Left ventricle myocardium superior (tissue), 1 donor: ENCODE data around the gene MADD. TPM values are rescaled to one million over a fixed set of nuclear protein-coding genes. Genes with fewer than 3 reads are reported as not detected.

ENCODE experiments used
- ATAC-seq: fragments of 200-7000 bp; cut with Tn5 transposase; one replicate; pipeline ENCODE4 v1.9.1; 2020; ENCODE audit warnings: mild to moderate bottlenecking, moderate library complexity
- DNase-seq: peaks from one replicate; pipeline ENCODE4 v3.0.0-alpha.2; 2020
- intact Hi-C: fragments of 100-400 bp; cut with micrococcal nuclease; formaldehyde crosslinking; loops from one replicate; pipeline ENCODE4 v1.11.0; 2022
- total RNA-seq: library from RNA; stranded (reverse); fragmentation: NEBNext Ultra II Directional; extraction: Animal tissue kit (Norgen Biotek cat#: 25700); gene quantifications from one replicate; pipeline ENCODE4 v1.2.1, GENCODE V29; 2021
- donor health status: DM: no; HTN: yes; CAD: no; lungs with severe emphysema.

MADD gene
- total RNA-seq, 1 donor from 2014 or later, result 46.4 TPM

- ATAC-seq (no peak), DNase-seq (no peak)
- intact Hi-C loops, result loop anchor here (10.0 kb wide), 1 partner anchor 85 kb away; no protein-coding TSS in a partner anchor
Observed at GRCh38 chr11:47369676-47370075, 99.7 kb downstream of the MADD start.

DNA sequence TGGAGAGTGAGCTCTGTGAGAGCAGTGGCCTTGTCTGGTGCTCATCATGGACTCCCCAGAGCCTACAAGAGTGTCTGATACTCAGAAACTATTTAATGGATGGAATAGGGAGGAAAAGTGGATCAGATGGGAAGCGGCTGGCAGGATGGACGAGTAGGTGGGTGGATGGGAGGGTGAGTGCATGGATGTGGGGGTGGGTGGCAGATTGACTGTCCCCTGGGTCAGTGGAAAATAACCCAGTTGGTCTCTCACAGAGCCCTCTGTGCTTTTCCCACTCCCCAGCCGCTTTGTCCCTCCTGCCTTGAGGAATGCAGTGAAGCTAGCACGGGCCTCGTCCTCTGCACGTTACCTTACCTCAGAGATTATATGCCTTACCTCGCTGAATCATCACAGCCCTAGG is 102.5 kb downstream of the MADD start:
- no peak for DNase-seq
- intact Hi-C loops, result loop anchor here (10.0 kb wide), 1 partner anchor 82 kb away; no protein-coding TSS in a partner anchor

GRCh38 chr11:47373876-47374719 is 104.2 kb downstream of the MADD start:
- ATAC-seq (peak; percentile 82), DNase-seq (peak; percentile 94)
- intact Hi-C loops, result loop anchor here (10.0 kb wide), 1 partner anchor 81 kb away; no protein-coding TSS in a partner anchor

More for the DNA sequence above, 102.5 kb downstream of the MADD start:
- ATAC-seq, result no peak

GRCh38 chr11:47374720-47375019 is 104.7 kb downstream of the MADD start:
- intact Hi-C loops, result loop anchor here (10.0 kb wide), 1 partner anchor 80 kb away; no protein-coding TSS in a partner anchor
- no peak for DNase-seq

DNA sequence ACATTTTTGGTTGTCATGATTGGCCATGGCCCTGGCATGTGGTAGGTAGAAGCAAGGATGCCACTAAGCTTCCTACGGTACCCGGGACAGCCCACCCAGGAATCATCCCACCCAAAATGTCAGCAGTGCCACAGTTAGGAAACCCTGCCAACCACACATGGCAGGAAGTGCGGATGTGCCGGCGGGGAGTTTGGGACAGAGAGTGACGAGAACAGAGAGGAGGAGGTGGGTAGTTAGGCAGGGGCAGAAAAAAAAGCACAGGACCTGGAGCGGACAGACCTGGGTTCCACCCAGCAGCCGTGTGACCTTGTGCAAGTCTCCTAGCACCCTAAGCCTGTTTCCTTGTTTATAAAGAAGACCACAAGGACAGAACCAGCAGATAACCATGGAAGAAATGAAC is 105.1 kb downstream of the MADD start:
- ATAC-seq, result no peak
- intact Hi-C loops, result loop anchor here (10.0 kb wide), 1 partner anchor 80 kb away; no protein-coding TSS in a partner anchor
- DNase-seq, result no peak

More at GRCh38 chr11:47374720-47375019, 104.7 kb downstream of the MADD start:
- no peak for ATAC-seq

DNA sequence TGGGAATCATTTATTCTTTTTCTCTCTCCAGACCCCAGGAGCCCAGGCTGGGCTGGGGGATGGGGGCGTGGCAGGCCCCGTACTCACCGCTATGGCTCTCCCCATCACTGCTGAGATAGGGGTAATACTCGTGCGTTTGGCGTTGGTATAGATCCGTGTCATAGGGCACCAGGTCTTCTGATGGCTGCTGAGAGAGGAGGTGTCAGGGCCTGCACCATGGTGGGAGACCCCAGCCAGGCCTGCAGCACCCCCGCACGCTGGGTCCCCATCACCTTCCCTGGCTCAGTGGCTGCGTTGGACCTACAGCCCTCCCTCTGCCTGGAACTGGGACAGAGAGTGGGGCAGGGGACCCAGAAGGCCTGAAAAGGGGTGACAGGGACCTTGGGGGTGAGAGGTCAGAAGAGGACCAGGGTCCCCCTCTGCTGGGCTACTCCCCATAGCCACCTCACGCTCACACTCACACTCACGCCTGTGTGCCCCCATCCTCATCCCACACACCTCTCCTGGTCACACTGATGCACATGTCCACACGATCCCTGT is 105.7 kb downstream of the MADD start:
- intact Hi-C loops, result loop anchor here (10.0 kb wide), 1 partner anchor 79 kb away; no protein-coding TSS in a partner anchor

GRCh38 chr11:47376107-47376524 is 106.2 kb downstream of the MADD start:
- intact Hi-C loops, result loop anchor here (10.0 kb wide), 1 partner anchor 79 kb away; no protein-coding TSS in a partner anchor
- DNase-seq (no peak), ATAC-seq (no peak)

More for the DNA sequence above, 105.7 kb downstream of the MADD start:
- DNase-seq, result no peak
- no peak for ATAC-seq

DNA sequence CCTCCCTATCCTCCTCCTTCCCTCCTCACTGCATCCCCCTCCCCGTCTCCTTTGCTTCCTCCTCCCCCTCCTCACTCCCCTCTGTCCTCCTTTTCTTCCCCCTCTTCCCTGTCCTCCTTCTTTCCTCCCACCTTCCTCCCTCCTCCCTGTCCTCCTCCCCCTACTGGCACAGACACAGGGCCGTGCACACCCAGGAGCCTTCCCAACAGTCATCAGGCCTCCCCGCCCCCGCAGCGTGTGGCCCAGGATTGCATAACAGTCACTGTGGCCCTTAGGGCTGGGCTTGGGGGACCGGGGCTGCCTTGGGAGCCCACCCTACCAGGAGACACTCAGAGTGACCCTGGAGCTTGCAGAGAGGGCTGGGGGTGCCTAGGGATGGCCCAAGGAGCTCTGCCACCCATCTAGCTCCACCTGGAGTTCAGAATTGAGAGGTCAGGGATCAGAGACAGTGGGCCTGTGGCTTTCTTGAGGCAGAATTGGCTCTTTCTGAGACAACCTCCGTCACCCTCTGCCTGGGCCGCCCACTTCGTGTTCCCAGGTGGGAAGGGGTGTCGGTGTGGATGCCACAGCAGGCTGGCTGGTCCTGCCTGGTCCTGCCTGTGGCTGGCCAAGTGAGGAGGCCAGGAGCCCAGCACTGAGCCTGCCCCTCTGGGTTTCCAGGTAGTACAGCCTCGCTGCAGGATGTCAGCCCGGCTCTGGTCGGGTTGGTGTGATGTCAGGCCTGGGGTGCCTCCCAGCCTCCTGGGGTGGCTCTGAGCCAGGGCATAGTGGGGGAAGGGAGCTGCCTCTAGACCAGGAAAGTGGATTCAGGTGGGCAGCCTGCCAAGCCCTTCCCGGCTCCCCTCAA is 106.8 kb downstream of the MADD start:
- DNase-seq (peak; percentile 72), ATAC-seq (peak; percentile 45)
- intact Hi-C loops, result loop anchor here (10.0 kb wide), 1 partner anchor 78 kb away; no protein-coding TSS in a partner anchor

DNA sequence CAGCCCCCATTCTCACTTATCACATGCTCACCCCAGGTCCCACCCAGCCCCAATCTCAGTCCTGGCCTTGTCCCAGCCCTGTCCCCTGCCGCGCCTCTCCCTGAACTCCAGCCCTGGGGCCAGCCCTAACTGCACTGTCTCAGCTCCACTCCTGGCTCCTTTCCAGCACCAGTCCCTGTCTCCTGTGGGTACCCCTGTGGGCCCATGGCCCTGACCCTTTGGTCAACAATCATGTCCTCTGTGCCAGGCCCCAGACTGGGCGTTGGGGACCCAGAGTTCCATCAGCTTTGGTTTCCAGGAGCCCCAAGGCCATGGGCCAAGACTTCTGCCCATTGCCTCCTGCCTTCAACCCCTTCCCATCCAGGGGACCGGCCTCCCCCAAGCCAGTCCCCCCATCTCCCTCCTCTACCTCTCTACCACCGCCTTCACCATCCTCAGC is 107.7 kb downstream of the MADD start:
- intact Hi-C loops, result loop anchor here (10.0 kb wide), 1 partner anchor 77 kb away; no protein-coding TSS in a partner anchor
- DNase-seq (no peak), ATAC-seq (peak; percentile 31)

- peak; percentile 50 for ATAC-seq
- peak; percentile 69 for DNase-seq
- intact Hi-C loops, result loop anchor here (10.0 kb wide), 1 partner anchor 77 kb away; no protein-coding TSS in a partner anchor
Observed at GRCh38 chr11:47378010-47378835, 108.3 kb downstream of the MADD start, which contains the start of gene SPI1. Gene SPI1, minus strand, starts transcription at chr11:47378547. Its CDS starts 194 bp downstream, at chr11:47378353.

GRCh38 chr11:47378836-47379170 is 108.9 kb downstream of the MADD start:
- DNase-seq, result no peak
- no peak for ATAC-seq
- intact Hi-C loops, result loop anchor here (10.0 kb wide), 1 partner anchor 76 kb away; no protein-coding TSS in a partner anchor

GRCh38 chr11:47379317-47379716 is 109.4 kb downstream of the MADD start:
- DNase-seq (no peak), ATAC-seq (no peak)

More at GRCh38 chr11:47379317-47379716, 109.4 kb downstream of the MADD start:
- intact Hi-C loops, result loop anchor here (10.0 kb wide), 1 partner anchor 75 kb away; no protein-coding TSS in a partner anchor

Other genes starting within 250 kb of the MADD start
- gene ARFGAP2, start 93.3 kb upstream of the MADD start, total RNA-seq, result 48.0 TPM
- gene PACSIN3, start 83.7 kb upstream of the MADD start, total RNA-seq, result 150 TPM
- 9.5 TPM for gene DDB2, start 55.2 kb upstream of the MADD start, total RNA-seq
- 20.3 TPM for gene ACP2, start 21.3 kb upstream of the MADD start, total RNA-seq
- 15.6 TPM for gene NR1H3, start 12.1 kb upstream of the MADD start, total RNA-seq
- 2,596 TPM for gene MYBPC3, start 82.6 kb downstream of the MADD start, total RNA-seq
- gene SPI1, start 108.4 kb downstream of the MADD start, total RNA-seq, result 11.2 TPM
- 39.5 TPM for gene SLC39A13, start 138.5 kb downstream of the MADD start, total RNA-seq
- 180 TPM for gene PSMC3, start 156.3 kb downstream of the MADD start, total RNA-seq
- 6.3 TPM for gene RAPSN, start 179.0 kb downstream of the MADD start, total RNA-seq